ENCODE data around the gene ZC3HAV1.
"Not testable (repeated sequence)": the region's sequence is repeated elsewhere in the genome, so short reads cannot be mapped to it uniquely, and the experiment has no call there.

The ZC3HAV1 gene

GRCh38 chr7:139059905-139060304 lies 49.6 kb downstream of the ZC3HAV1 start:
- no peak for TF ChIP-seq ZFX (IDR thresholded peaks at IDR 0.05)
- no peak for TF ChIP-seq CTCF (conservative IDR thresholded peaks at IDR 0.05)

GRCh38 chr7:139058943-139059342 lies 50.6 kb downstream of the ZC3HAV1 start:
- TF ChIP-seq ZFX (IDR thresholded peaks at IDR 0.05) (no peak), CTCF (conservative IDR thresholded peaks at IDR 0.05) (no peak)
- no peak overlapping the region for H3K27ac ChIP-seq

More at GRCh38 chr7:139059905-139060304, 49.6 kb downstream of the ZC3HAV1 start:
- H3K27ac ChIP-seq = no peak overlapping the region

- no peak for TF ChIP-seq ZFX (IDR thresholded peaks at IDR 0.05)
- H3K27ac ChIP-seq = no peak overlapping the region
These were observed 53.8 kb downstream of the ZC3HAV1 start for GRCh38 chr7:139055674-139056073.

GRCh38 chr7:139054656-139055055 lies 54.9 kb downstream of the ZC3HAV1 start:
- H3K27ac ChIP-seq = not testable (repeated sequence)

- TF ChIP-seq ZFX (IDR thresholded peaks at IDR 0.05) (no peak), CTCF (conservative IDR thresholded peaks at IDR 0.05) (no peak)
- H3K27ac ChIP-seq = no peak overlapping the region
These were observed 55.4 kb downstream of the ZC3HAV1 start for GRCh38 chr7:139054101-139054500.

GRCh38 chr7:139051655-139052054 lies 57.9 kb downstream of the ZC3HAV1 start:
- no peak overlapping the region for H3K27ac ChIP-seq
- no peak for TF ChIP-seq ZFX (IDR thresholded peaks at IDR 0.05)
- TF ChIP-seq CTCF (conservative IDR thresholded peaks at IDR 0.05) = no peak

GRCh38 chr7:139049936-139050335 lies 59.6 kb downstream of the ZC3HAV1 start:
- TF ChIP-seq ZFX (IDR thresholded peaks at IDR 0.05) = no peak
- TF ChIP-seq CTCF (conservative IDR thresholded peaks at IDR 0.05) = no peak
- H3K27ac ChIP-seq = no peak overlapping the region

- H3K27ac ChIP-seq = no peak overlapping the region
- TF ChIP-seq ZFX (IDR thresholded peaks at IDR 0.05) = no peak
- no peak for TF ChIP-seq CTCF (conservative IDR thresholded peaks at IDR 0.05)
These were observed 60.4 kb downstream of the ZC3HAV1 start for GRCh38 chr7:139049111-139049510.

GRCh38 chr7:139047970-139048369 lies 61.5 kb downstream of the ZC3HAV1 start:
- no peak for TF ChIP-seq ZFX (IDR thresholded peaks at IDR 0.05)
- no peak for TF ChIP-seq CTCF (conservative IDR thresholded peaks at IDR 0.05)
- no peak overlapping the region for H3K27ac ChIP-seq
